ENCODE data around the gene ALK. TPM values are rescaled to one million over a fixed set of nuclear protein-coding genes. Genes with fewer than 3 reads are reported as not detected.

Gene ALK
- total RNA-seq, 4 donors from 2014 or later, result 0.88 to 1.3 (median 1.3) TPM; not detected in 1

DNA sequence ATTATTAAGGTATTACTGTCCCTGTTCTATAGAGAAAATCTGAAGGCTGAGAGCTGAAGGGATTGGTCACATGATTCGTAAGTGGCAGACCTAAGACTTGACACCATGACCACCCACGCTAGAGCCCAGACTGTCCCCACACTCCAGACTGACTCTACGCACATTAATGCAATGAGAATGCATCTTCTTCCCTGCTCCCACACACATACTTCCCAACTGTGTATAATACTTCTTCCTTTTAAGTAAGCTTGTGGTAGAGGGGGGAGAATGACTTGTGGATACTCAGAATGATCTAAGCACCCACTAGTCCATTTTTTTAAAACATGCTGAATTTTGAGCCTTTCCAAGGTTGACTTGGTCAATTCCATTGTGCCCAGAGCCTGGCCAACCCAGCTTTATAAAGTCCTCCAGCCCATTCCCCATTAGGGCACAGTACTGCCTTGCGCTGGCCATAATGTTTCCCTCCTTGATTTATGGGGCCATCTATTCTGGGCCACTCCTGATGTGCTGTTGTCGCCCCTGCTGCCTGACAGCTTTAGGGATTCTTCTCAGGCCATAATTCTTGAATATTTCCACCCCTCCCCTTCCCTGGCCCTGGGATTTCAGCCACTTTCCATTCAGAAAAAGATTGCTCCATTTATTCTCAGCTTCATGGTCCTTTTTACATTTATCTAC lies 28.7 kb downstream of the ALK start:
- Histone ChIP-seq H3K27me3 (no peaks in the 10 kb centered on the region), H3K27ac (no peak overlapping the region), H3K36me3 (no peaks in the 10 kb centered on the region), H3K9me3 (no peaks in the 10 kb centered on the region), H3K4me3 (no peak overlapping the region), H3K4me1 (no peaks in the 10 kb centered on the region)
- no peak for TF ChIP-seq POLR2A (IDR thresholded peaks at IDR 0.05)
- TF ChIP-seq, protein P1, sequence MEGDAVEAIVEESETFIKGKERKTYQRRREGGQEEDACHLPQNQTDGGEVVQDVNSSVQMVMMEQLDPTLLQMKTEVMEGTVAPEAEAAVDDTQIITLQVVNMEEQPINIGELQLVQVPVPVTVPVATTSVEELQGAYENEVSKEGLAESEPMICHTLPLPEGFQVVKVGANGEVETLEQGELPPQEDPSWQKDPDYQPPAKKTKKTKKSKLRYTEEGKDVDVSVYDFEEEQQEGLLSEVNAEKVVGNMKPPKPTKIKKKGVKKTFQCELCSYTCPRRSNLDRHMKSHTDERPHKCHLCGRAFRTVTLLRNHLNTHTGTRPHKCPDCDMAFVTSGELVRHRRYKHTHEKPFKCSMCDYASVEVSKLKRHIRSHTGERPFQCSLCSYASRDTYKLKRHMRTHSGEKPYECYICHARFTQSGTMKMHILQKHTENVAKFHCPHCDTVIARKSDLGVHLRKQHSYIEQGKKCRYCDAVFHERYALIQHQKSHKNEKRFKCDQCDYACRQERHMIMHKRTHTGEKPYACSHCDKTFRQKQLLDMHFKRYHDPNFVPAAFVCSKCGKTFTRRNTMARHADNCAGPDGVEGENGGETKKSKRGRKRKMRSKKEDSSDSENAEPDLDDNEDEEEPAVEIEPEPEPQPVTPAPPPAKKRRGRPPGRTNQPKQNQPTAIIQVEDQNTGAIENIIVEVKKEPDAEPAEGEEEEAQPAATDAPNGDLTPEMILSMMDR (IDR thresholded peaks at IDR 0.05), result no peak
- DNase-seq, result no peak

DNA sequence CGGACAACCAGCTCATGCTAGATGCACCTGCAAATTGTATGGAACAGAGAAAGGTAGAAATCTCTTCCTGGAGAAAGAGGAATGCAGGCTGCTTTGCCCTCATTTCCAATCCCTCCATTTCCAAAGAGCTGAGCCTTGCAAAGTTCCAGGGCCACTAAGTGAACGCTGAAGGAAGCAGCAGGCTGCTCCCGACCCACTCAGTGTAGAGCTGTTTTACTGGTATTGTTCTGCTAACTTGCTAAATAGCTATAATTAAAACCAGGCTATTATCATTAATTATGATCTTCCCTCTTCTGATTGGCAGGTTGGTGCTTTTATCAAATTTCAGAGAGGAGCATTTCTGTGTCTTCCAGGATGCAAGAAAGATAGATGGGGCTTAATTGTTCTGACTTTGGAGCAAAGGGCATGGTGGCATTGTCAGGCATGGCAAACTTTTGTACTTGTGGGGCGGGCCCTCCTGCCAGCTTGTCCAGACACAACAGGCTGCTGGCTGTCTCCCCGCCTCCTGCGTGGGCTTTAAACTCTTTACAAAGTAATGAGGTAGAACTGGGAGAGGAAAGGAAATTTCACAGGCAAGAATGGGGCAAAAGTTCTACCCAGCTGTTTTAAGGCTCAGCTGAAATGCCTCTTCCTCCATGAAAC lies 40.2 kb downstream of the ALK start:
- DNase-seq, result no peak
- H3K27me3 ChIP-seq, result no peaks in the 10 kb centered on the region
- no peaks in the 10 kb centered on the region for H3K9me3 ChIP-seq
- H3K27ac ChIP-seq, result no peak overlapping the region
- H3K4me1 ChIP-seq, result no peaks in the 10 kb centered on the region
- H3K36me3 ChIP-seq, result no peaks in the 10 kb centered on the region
- no peak for TF ChIP-seq POLR2A (IDR thresholded peaks at IDR 0.05)
- TF ChIP-seq, protein P1 (IDR thresholded peaks at IDR 0.05), result no peak
- H3K4me3 ChIP-seq, result no peak overlapping the region

DNA sequence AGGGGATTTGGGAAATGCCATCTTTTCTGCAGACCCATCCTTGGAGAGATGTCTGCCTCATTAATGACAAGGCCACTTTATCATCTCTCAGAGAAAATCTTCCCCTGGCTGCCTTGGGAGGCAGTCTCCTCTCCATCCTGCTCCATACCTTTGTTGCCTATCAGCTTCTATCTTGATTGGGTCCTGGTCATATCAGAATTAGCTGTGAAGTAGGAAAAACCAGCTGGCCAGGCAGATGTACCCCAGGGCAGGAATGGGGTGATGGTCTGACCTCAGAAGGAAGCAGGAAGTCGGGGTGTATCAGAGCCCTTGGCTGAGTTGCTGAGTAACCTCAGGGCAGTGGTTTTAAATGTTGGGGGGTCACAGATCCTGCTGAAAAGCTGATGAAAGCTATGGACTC lies 41.3 kb downstream of the ALK start:
- Histone ChIP-seq H3K4me3 (no peak overlapping the region), H3K4me1 (no peaks in the 10 kb centered on the region), H3K27ac (no peak overlapping the region), H3K27me3 (no peaks in the 10 kb centered on the region), H3K9me3 (no peaks in the 10 kb centered on the region), H3K36me3 (no peaks in the 10 kb centered on the region)
- no peak for DNase-seq
- TF ChIP-seq POLR2A (IDR thresholded peaks at IDR 0.05), result no peak
- TF ChIP-seq, protein P1 (IDR thresholded peaks at IDR 0.05), result no peak

DNA sequence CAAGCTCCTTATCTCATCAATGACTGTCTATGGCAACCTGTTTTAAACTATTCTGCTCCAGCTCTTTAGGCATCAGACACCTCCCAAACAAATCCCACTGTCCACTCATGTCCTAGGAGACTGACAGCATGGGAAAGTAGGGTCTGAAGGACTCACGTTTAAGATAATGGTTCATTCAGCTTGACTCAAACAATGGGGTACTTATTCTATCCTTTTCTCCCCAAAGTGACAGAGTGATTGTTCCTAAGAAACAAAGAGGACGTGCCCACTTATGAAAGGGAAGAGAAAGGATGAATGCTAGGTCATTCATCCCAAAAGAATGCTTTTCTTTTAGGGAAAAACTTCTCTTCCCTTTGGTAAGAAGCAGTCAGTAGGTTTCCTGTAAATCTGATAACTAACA lies 41.9 kb downstream of the ALK start:
- Histone ChIP-seq H3K4me3 (no peak overlapping the region), H3K27me3 (no peaks in the 10 kb centered on the region), H3K27ac (no peak overlapping the region), H3K36me3 (no peaks in the 10 kb centered on the region), H3K4me1 (no peaks in the 10 kb centered on the region), H3K9me3 (no peaks in the 10 kb centered on the region)
- TF ChIP-seq POLR2A (IDR thresholded peaks at IDR 0.05), result no peak
- TF ChIP-seq, protein P1 (IDR thresholded peaks at IDR 0.05), result no peak
- DNase-seq, result no peak

DNA sequence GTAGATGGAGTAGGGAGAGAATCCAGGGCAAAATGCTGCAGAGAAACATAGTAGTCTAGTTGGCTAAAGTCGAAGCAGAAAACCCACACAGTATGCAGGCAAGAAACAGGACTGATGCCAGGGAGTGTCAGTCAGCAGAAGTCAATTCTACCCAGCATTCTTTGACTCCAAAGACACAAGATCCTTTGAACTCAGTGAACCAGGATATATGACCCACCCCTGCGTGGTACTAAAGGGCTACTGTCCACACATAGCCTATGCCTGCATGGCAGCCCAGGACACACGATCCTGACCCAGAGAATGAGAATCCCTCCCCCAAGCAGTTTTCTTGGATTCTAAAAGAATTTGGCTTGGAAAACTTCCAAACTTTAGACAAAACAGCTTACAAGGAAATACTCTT lies 42.5 kb downstream of the ALK start:
- Histone ChIP-seq H3K27me3 (no peaks in the 10 kb centered on the region), H3K9me3 (no peaks in the 10 kb centered on the region), H3K27ac (no peak overlapping the region), H3K4me1 (no peaks in the 10 kb centered on the region), H3K4me3 (no peak overlapping the region), H3K36me3 (no peaks in the 10 kb centered on the region)
- no peak for TF ChIP-seq POLR2A (IDR thresholded peaks at IDR 0.05)
- TF ChIP-seq, protein P1 (IDR thresholded peaks at IDR 0.05), result no peak
- DNase-seq, result no peak

Data from Peyer's patch (tissue), 4 donors.